GM18519 (cell line): ENCODE measurements around the gene TPTE2.
"Not testable (repeated sequence)": the region's sequence is repeated elsewhere in the genome, so short reads cannot be mapped to it uniquely, and the experiment has no call there.

Experiments
- ATAC-seq: cut with Tn5 transposase; IDR thresholded peaks from one replicate; pipeline ENCODE4 v1.9.1; 2021; ENCODE audit warnings: mild to moderate bottlenecking, moderate library complexity; ENCODE audit not compliant: unreplicated experiment, low FRiP score

TPTE2 gene

DNA sequence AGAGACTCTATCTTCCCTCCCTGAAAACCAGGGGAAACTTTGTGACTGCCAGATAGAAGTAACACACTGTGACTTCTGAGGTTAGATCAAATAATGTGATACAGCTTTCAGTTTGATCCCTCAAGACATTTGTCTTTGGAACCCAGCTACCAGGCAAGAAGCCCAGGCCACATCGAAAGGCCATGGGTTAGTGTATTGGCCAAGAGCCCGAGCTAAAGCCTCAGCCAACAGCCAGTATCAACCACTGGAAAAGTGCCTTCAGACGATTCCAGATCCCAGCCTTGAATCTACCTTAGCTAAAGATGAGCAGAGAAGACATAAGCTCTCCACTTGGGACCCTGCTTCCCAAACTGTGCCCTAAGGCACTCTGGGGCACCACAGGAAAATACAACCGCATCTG, 10.9 kb upstream of the TPTE2 start:
- no peak for ATAC-seq

GRCh38 chr13:19567820-19568534, 6.6 kb upstream of the TPTE2 start:
- peak; percentile 70 for ATAC-seq

GRCh38 chr13:19561585-19561984, 253 bp upstream of the TPTE2 start:
- no peak for ATAC-seq

GRCh38 chr13:19560672-19561071, 660 bp downstream of the TPTE2 start:
- ATAC-seq: not testable (repeated sequence)

GRCh38 chr13:19559739-19560138, 1.6 kb downstream of the TPTE2 start:
- ATAC-seq: not testable (repeated sequence)

DNA sequence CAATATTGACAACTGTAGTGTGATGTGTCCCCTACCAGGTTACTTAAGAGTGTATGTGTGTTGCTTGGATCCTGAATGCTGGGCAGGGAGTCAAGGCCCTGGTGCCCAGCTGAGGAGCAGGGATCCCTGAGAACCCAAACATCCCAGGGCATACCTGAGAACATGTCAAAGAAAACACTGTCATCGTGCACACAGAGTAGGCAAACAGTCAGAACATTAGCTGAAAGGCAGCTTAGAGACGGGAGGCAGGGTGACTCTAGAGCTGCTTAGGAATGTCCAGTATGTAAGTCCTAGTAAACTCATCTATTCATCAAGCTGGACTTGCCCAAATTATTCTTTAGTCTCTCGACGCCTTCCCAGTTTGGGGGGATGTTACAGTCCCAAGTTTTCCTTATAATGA, 4.0 kb downstream of the TPTE2 start:
- not testable (repeated sequence) for ATAC-seq

GRCh38 chr13:19549245-19549644, 12.1 kb downstream of the TPTE2 start:
- ATAC-seq: not testable (repeated sequence)

DNA sequence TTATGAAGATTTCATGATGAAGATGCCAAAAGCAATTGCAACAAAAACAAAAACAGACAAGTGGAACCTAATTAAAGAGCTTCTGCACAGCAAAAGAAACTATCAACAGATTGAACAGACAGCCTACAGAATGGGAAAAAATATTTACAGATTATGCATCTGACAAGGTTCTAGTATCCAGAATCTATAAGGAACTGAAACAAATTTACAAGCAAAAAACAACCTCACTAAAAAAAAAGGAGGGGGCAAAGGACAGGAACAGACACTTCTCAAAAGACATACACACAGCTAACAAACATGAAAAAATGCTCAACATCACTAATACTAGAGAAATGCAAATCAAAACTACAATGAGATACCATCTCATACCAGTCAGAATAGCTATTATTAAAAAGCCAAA, 35.7 kb downstream of the TPTE2 start:
- not testable (repeated sequence) for ATAC-seq

GRCh38 chr13:19519049-19519448, 42.3 kb downstream of the TPTE2 start:
- no peak for ATAC-seq

- not testable (repeated sequence) for ATAC-seq
These were observed 53.7 kb downstream of the TPTE2 start for GRCh38 chr13:19507623-19508022.

DNA sequence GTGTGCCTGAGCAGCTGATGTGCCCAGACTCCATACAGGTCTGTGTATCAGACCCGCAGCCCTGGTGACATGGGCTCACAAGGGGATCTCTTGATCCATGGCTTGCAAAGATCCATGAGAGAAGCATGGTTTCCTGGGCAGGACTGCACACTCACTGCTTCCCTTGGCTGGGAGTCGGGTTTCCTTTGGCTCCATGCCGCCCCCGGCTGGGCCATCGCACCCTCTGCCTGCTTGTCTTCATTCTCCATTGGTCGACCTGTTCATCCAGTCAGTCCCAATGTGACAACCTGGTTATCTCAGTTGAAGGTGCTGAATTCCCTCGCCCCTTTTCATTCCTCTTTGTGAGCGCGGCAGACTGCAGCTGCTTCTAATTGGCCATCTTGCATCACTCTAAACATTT, 101.2 kb downstream of the TPTE2 start:
- ATAC-seq: not testable (repeated sequence)

- ATAC-seq: not testable (repeated sequence)
These were observed 122.2 kb downstream of the TPTE2 start for GRCh38 chr13:19439056-19439686.

- peak; percentile 49 for ATAC-seq
These were observed 123.6 kb downstream of the TPTE2 start for GRCh38 chr13:19437780-19438179.

- not testable (repeated sequence) for ATAC-seq
These were observed 139.1 kb downstream of the TPTE2 start for GRCh38 chr13:19422236-19422635.

DNA sequence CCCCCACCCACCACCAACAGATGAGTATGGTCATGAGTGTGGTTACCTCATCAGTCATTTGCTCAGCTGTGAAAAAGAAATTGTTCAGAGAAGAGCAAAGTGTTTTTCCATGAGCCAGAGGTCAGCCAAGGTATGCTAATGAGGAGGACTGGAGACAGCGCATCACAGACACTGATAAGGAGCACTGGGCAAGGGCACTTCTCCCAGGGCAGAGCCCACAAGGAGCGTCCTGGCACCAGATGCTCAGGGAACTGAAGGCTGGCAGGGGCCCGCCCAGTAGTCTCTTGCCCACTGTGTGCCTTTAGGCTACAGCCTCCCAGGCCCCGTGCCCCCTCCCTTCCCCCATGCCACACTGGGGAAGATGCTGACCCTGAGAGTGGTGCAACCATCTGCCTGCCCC, 148.8 kb downstream of the TPTE2 start:
- not testable (repeated sequence) for ATAC-seq

DNA sequence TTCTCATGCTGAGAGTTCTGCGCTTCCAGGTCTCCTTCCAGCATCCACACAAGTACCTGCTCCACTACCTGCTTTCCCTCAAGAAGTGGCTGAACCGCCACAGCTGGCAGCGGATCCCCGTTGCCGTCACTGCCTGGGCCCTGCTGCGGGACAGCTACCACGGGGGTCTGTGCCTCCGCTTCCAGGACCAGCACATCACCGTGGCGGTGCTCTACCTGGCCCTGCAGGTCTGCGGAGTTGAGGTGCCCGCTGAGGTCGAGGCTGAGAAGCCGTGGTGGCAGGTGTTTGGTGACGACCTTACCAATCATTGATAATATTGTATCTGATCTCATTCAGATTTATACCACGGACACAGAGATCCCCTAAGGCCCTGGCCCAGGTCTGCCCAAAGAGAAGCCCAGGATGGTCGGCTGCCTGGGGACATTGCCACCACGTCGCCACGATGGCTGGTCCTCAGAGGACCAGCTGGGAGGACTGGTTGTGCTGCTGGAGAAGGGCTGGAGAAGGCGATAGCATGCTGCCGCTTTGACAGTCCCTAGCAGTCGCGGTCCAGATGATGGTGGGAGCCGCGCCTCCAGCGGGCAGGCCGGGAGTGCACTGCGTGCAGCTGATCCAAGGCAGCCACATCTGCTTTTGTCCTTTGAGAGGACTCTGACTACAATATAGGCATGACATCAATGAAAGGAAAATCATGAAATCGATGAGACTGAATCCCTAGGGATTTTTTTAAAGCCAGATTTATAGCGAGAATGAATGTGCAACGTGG, 178.4 kb downstream of the TPTE2 start:
- not testable (repeated sequence) for ATAC-seq

DNA sequence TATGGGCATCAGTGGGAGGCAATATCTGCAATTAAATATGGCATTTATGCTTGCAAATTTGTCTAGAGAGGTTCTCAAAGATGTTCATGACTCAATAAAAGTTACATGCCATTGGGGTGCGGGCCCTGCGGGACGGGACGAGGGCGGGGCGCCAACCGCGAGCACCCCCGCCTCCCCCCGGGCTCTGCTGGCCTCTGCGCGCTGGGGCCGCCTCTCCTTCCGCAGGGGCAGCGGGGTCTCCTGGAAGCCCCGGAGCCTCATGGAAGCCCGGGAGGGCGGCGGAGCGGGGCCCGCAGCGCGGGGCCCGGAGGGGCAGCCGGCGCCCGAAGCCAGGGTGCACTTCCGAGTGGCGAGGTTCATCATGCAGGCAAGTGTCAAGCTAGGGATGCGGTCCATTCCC, 179.2 kb downstream of the TPTE2 start:
- no peak for ATAC-seq
